Tibial nerve (tissue), 4 donors: ENCODE measurements around the gene MLANA.

Source experiments
- EP300 ChIP-seq, 2 donors: sonication (generic); formaldehyde crosslinking; IDR thresholded peaks; one replicate each; pipeline ENCODE4 v1.6.1; 2017; ENCODE audit warnings: antibody characterized with exemption in 2 of 2, mild to moderate bottlenecking in 1 of 2
- TF ChIP-seq, protein P1 (sequence below), 5 experiments: fragments of 200-600 bp in 3 of 5; fragments of 450-650 bp in 2 of 5; sonication (generic) in 3 of 5; IDR thresholded peaks; one replicate each; pipeline ENCODE4 v1.5.1; 2016 to 2019; ENCODE audit warnings: antibody characterized with exemption in 5 of 5, mild to moderate bottlenecking in 3 of 5, moderate library complexity in 2 of 5

GRCh38 chr9:5858833-5859232 lies 31.9 kb upstream of the MLANA start:
- TF ChIP-seq, protein P1, sequence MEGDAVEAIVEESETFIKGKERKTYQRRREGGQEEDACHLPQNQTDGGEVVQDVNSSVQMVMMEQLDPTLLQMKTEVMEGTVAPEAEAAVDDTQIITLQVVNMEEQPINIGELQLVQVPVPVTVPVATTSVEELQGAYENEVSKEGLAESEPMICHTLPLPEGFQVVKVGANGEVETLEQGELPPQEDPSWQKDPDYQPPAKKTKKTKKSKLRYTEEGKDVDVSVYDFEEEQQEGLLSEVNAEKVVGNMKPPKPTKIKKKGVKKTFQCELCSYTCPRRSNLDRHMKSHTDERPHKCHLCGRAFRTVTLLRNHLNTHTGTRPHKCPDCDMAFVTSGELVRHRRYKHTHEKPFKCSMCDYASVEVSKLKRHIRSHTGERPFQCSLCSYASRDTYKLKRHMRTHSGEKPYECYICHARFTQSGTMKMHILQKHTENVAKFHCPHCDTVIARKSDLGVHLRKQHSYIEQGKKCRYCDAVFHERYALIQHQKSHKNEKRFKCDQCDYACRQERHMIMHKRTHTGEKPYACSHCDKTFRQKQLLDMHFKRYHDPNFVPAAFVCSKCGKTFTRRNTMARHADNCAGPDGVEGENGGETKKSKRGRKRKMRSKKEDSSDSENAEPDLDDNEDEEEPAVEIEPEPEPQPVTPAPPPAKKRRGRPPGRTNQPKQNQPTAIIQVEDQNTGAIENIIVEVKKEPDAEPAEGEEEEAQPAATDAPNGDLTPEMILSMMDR (IDR thresholded peaks at IDR 0.05), result no peak
- no peak for TF ChIP-seq EP300 (IDR thresholded peaks at IDR 0.05)
